CD4-positive, alpha-beta T cell (primary cell): Measurements from ENCODE around the gene ZNF700. TPM values are rescaled to one million over a fixed set of nuclear protein-coding genes. Genes with fewer than 3 reads are reported as not detected.
"Not testable (repeated sequence)": the region's sequence is repeated elsewhere in the genome, so short reads cannot be mapped to it uniquely, and the experiment has no call there.

Experiments
- ATAC-seq: fragments of 200-7000 bp; cut with Tn5 transposase; one replicate; pipeline ENCODE4 v1.10.0; 2022; ENCODE audit warnings: mild to moderate bottlenecking; ENCODE audit not compliant: poor library complexity
- CTCF ChIA-PET: fragments of 350-600 bp; sonication (Branson Sonifier 250); formaldehyde crosslinking; loops from one replicate; lab custom pipeline; 2021; ENCODE audit warnings: antibody characterized with exemption, inconsistent platforms; lab: Charles Lee
- POLR2A ChIA-PET: fragments of 350-600 bp; sonication (Branson Sonifier 250); formaldehyde crosslinking; loops from one replicate; lab custom pipeline; 2021; ENCODE audit warnings: antibody characterized with exemption, inconsistent platforms; lab: Charles Lee
- DNase-seq, 14 experiments: peaks; one replicate each; pipeline ENCODE4 v3.0.0-alpha.2; 2013 to 2020; ENCODE audit warnings: mixed read lengths in 2 of 14
- H3K27ac ChIP-seq, 2 donors: one replicate each; pipeline versions ENCODE4 v1.5.1 to v1.7.0; 2013; ENCODE audit warnings: low read length in 2 of 2, low read depth in 1 of 2, mild to moderate bottlenecking in 1 of 2
- H3K27me3 ChIP-seq, 2 experiments: 1 replicate in 1 of 2; 2 replicates in 1 of 2; pipeline versions ENCODE4 v1.6.1 to v1.7.0; 2013; ENCODE audit warnings: low read length in 2 of 2, control low read depth in 1 of 2, mild to moderate bottlenecking in 1 of 2, moderate library complexity in 1 of 2; ENCODE audit not compliant: insufficient read depth in 2 of 2, control insufficient read depth in 1 of 2
- H3K36me3 ChIP-seq: one replicate; pipeline ENCODE4 v1.6.1; 2013; ENCODE audit warnings: low read length, control low read depth; ENCODE audit not compliant: insufficient read depth
- H3K4me1 ChIP-seq: one replicate; pipeline ENCODE4 v1.6.1; 2013; ENCODE audit warnings: low read length, control low read depth; ENCODE audit not compliant: insufficient read depth
- H3K4me3 ChIP-seq: one replicate; pipeline ENCODE4 v1.5.1; 2013; ENCODE audit warnings: mild to moderate bottlenecking, low read length, moderate library complexity
- H3K9me3 ChIP-seq, 2 experiments: 1 replicate in 1 of 2; 2 replicates in 1 of 2; pipeline versions ENCODE4 v1.6.1 to v1.7.0; 2013; ENCODE audit warnings: low read length in 2 of 2, mild to moderate bottlenecking in 2 of 2, control low read depth in 1 of 2, moderate library complexity in 1 of 2; ENCODE audit not compliant: control insufficient read depth in 1 of 2, insufficient read depth in 1 of 2
- H3K27ac Mint-ChIP-seq: one replicate; pipeline ENCODE4 v1.8.0; 2020; ENCODE audit warnings: mixed read lengths
- H3K27me3 Mint-ChIP-seq: one replicate; pipeline ENCODE4 v1.8.0; 2021; ENCODE audit warnings: mixed read lengths
- H3K36me3 Mint-ChIP-seq: one replicate; pipeline ENCODE4 v1.8.0; 2021; ENCODE audit warnings: low read depth, mixed read lengths
- H3K4me1 Mint-ChIP-seq: one replicate; pipeline ENCODE4 v1.8.0; 2021; ENCODE audit warnings: low read depth, mixed read lengths
- H3K4me3 Mint-ChIP-seq: one replicate; pipeline ENCODE4 v1.8.0; 2020; ENCODE audit warnings: mild to moderate bottlenecking, mixed read lengths
- H3K9me3 Mint-ChIP-seq: one replicate; pipeline ENCODE4 v1.8.0; 2020; ENCODE audit warnings: mixed read lengths
- intact Hi-C, 2 experiments: fragments of 100-400 bp; cut with DNase I in 1 of 2; cut with micrococcal nuclease in 1 of 2; formaldehyde crosslinking; loops; one replicate each; pipeline versions ENCODE4 v1.15.1 to v1.9.0; 2023 to 2025; cut with DNase I, micrococcal nuclease
- total RNA-seq, 174 experiments: library from RNA in 2 of 174; stranded (reverse) in 2 of 174; gene quantifications; one replicate each; pipeline ENCODE4 v1.2.3 and lab custom pipeline; 2021 to 2026
- TF ChIP-seq, protein P1 (sequence below): fragments of 200-600 bp; IDR thresholded peaks from one replicate; pipeline ENCODE4 v1.8.0; 2022; ENCODE audit warnings: antibody characterized with exemption, mild to moderate bottlenecking

The ZNF700 gene
- total RNA-seq, 2 experiments from 2014 or later, result 13.2 to 14.5 TPM

DNA sequence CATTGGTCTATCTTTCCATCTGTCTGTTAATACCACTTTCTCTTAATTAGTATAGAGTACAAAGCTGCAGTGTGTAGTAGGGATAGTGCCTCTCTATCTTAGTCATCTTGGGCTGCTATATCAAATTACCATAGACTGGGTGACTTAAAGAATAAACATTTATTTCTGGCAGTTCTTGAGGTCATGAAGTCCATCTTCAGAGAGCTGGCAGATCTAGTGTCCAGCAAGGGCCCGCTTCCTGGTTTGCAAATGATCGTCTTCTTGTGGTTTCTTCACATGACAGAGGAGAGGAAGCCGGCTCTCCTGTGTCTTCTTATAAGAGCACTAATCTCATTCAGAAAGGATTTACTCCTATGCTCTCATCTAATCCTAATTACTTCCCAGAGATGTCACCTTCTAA, 6.1 kb downstream of the ZNF700 start:
- Histone ChIP-seq H3K4me3 (no peak overlapping the region), H3K27me3 (no peaks in the 10 kb centered on the region), H3K27ac (no peak overlapping the region), H3K4me1 (peaks cover 19% of the 10 kb centered on the region), H3K36me3 (peaks cover 3% of the 10 kb centered on the region), H3K9me3 (peaks cover 4 to 28% of the 10 kb centered on the region in 2 experiments)
- Mint-ChIP-seq H3K9me3 (no peaks in the 10 kb centered on the region), H3K4me3 (peak overlapping the region; percentile 25), H3K4me1 (peaks cover 39% of the 10 kb centered on the region), H3K27me3 (no peaks in the 10 kb centered on the region), H3K36me3 (peaks cover 58% of the 10 kb centered on the region), H3K27ac (no peak overlapping the region)
- TF ChIP-seq, protein P1, sequence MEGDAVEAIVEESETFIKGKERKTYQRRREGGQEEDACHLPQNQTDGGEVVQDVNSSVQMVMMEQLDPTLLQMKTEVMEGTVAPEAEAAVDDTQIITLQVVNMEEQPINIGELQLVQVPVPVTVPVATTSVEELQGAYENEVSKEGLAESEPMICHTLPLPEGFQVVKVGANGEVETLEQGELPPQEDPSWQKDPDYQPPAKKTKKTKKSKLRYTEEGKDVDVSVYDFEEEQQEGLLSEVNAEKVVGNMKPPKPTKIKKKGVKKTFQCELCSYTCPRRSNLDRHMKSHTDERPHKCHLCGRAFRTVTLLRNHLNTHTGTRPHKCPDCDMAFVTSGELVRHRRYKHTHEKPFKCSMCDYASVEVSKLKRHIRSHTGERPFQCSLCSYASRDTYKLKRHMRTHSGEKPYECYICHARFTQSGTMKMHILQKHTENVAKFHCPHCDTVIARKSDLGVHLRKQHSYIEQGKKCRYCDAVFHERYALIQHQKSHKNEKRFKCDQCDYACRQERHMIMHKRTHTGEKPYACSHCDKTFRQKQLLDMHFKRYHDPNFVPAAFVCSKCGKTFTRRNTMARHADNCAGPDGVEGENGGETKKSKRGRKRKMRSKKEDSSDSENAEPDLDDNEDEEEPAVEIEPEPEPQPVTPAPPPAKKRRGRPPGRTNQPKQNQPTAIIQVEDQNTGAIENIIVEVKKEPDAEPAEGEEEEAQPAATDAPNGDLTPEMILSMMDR, result no peak
- ATAC-seq (no peak), DNase-seq (no peak)
- CTCF ChIA-PET, result no interaction called here
- intact Hi-C loops, result no loop called here
- POLR2A ChIA-PET, result no interaction called here

DNA sequence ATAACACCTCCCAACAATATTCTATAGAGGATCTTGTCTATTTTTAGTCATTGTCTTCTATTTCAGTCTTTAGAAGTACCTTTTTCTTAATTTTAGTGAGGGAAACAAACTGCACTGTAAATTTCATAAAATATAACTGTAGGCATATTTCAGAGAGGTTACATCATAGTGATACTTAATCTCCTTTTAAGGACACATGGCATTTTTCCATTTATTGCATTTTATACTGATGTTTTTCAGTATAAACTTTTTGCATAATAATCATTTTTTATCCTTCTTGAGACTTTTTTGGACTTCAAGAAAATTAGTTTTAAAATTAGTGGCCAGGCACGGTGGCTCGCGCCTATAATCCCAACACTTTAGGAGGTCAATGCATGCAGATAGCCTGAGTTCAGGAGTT, 6.6 kb downstream of the ZNF700 start:
- intact Hi-C loops, result no loop called here
- ATAC-seq, result no peak
- Histone ChIP-seq H3K4me3 (no peak overlapping the region), H3K9me3 (peaks cover 4 to 28% of the 10 kb centered on the region in 2 experiments), H3K36me3 (peaks cover 3% of the 10 kb centered on the region), H3K27ac (no peak overlapping the region), H3K27me3 (no peaks in the 10 kb centered on the region), H3K4me1 (peaks cover 15% of the 10 kb centered on the region)
- peaks cover 34% of the 10 kb centered on the region for H3K4me1 Mint-ChIP-seq
- H3K27me3 Mint-ChIP-seq, result no peaks in the 10 kb centered on the region
- no peak overlapping the region for H3K27ac Mint-ChIP-seq
- H3K4me3 Mint-ChIP-seq, result no peak overlapping the region
- peaks cover 2% of the 10 kb centered on the region for H3K9me3 Mint-ChIP-seq
- POLR2A ChIA-PET, result no interaction called here
- TF ChIP-seq, protein P1, result no peak
- no peak for DNase-seq
- H3K36me3 Mint-ChIP-seq, result peaks cover 59% of the 10 kb centered on the region
- CTCF ChIA-PET, result no interaction called here

DNA sequence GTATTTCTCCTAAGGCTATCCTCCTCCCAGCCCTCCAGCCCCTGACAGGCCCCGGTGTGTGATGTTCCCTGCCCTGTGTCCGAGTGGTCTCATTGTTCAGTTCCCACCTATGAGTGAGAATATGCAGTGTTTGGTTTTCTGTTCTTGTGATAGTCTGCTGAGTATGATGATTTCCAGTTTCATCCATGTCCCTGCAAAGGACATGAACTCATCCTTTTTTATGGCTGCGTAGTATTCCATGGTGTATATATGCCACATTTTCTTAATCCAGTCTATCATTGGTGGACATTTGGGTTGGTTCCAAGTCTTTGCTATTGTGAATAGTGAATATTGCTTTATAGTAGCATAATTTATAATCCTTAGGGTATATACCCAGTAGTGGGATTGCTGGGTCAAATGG, 10.9 kb downstream of the ZNF700 start:
- H3K9me3 Mint-ChIP-seq, H3K27me3 ChIP-seq, H3K4me3 ChIP-seq, H3K4me3 Mint-ChIP-seq, POLR2A ChIA-PET, H3K4me1 ChIP-seq, H3K27ac ChIP-seq, CTCF ChIA-PET, DNase-seq, ATAC-seq, H3K27ac Mint-ChIP-seq, H3K27me3 Mint-ChIP-seq: not testable (repeated sequence)
- H3K4me1 Mint-ChIP-seq, result peaks cover 10% of the 10 kb centered on the region
- peaks cover 72% of the 10 kb centered on the region for H3K36me3 Mint-ChIP-seq
- Histone ChIP-seq H3K36me3 (peaks cover 12% of the 10 kb centered on the region), H3K9me3 (peaks cover 23 to 47% of the 10 kb centered on the region in 2 experiments)
- intact Hi-C loops, result loop anchor here in 1 of 2 experiments (1.0 kb wide), 1 partner anchor 10 kb away; no protein-coding TSS in a partner anchor

DNA sequence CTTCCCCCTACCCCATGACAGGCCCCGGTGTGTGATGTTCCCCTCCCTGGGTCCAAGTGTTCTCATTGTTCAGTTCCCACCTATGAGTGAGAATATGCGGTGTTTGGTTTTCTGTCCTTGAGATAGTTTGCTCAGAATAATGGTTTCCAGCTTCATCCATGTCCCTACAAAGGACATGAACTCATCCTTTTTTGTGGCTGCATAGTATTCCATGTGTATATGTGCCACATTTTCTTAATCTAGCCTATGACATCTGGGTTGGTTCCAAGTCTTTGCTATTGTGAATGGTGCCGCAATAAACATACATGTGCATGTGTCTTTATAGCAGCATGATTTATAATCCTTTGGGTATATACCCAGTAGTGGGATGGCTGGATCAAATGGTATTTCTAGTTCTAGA, 13.5 kb downstream of the ZNF700 start:
- H3K9me3 Mint-ChIP-seq, result peaks cover 13% of the 10 kb centered on the region
- ATAC-seq, DNase-seq, H3K27me3 Mint-ChIP-seq, H3K4me1 Mint-ChIP-seq, H3K4me3 Mint-ChIP-seq, H3K27ac Mint-ChIP-seq, CTCF ChIA-PET, H3K4me3 ChIP-seq, intact Hi-C loops, H3K4me1 ChIP-seq, POLR2A ChIA-PET, H3K27me3 ChIP-seq, H3K27ac ChIP-seq: not testable (repeated sequence)
- peaks cover 26% of the 10 kb centered on the region for H3K36me3 ChIP-seq
- peaks cover 82% of the 10 kb centered on the region for H3K36me3 Mint-ChIP-seq
- H3K9me3 ChIP-seq, result peaks cover 44 to 57% of the 10 kb centered on the region in 2 experiments

DNA sequence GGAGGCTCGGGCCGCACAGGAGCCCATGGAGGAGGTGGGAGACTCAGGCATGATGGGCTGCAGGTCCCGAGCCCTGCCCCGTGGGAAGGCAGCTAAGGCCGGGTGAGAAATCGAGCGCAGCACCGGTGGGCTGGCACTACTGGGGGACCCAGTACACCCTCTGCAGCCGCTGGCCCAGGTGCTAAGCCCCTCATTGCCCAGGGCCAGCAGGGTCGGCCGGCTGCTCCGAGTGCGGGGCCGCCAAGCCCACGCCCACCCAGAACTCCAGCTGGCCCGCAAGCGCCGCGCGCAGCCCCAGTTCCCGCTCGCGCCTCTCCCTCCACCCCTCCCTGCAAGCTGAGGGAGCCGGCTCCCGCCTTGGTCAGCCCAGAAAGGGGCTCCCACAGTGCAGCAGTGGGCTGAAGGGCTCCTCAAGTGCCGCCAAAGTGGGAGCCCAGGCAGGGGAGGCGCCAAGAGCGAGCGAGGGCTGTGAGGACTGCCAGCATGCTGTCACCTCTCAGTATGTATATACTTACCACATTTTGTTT, 16.5 kb downstream of the ZNF700 start:
- H3K9me3 Mint-ChIP-seq, result peaks cover 14% of the 10 kb centered on the region
- ATAC-seq, H3K4me1 ChIP-seq, DNase-seq, POLR2A ChIA-PET, H3K27me3 ChIP-seq, H3K4me1 Mint-ChIP-seq, H3K27me3 Mint-ChIP-seq, H3K27ac ChIP-seq, H3K4me3 ChIP-seq, H3K27ac Mint-ChIP-seq, H3K4me3 Mint-ChIP-seq, CTCF ChIA-PET: not testable (repeated sequence)
- peaks cover 93% of the 10 kb centered on the region for H3K36me3 Mint-ChIP-seq
- intact Hi-C loops, result loop anchor here in 1 of 2 experiments (5.0 kb wide), 1 partner anchor 41 kb away; no protein-coding TSS in a partner anchor
- peaks cover 66 to 70% of the 10 kb centered on the region in 2 experiments for H3K9me3 ChIP-seq
- peaks cover 45% of the 10 kb centered on the region for H3K36me3 ChIP-seq
